ENCODE measurements around the gene STAT2.

GRCh38 chr12:56315249-56315621 lies 44.7 kb downstream of the STAT2 start:
- no peak for TF ChIP-seq CTCF (conservative IDR thresholded peaks at IDR 0.05 in 1 of 2, IDR thresholded peaks at IDR 0.05 in 1 of 2; ENCODE audit: extremely low read depth in 1 of 2, insufficient read depth in 1 of 2, low read depth in 1 of 2, low read length in 2 of 2)
- no peak for TF ChIP-seq EZH2 (IDR thresholded peaks at IDR 0.05; ENCODE audit: borderline replicate concordance, low read length)
